Epithelial cell of proximal tubule (primary cell): ENCODE measurements around the gene DCD. TPM values are rescaled to one million over a fixed set of nuclear protein-coding genes. Genes with fewer than 3 reads are reported as not detected.
"Not testable (repeated sequence)": the region's sequence is repeated elsewhere in the genome, so short reads cannot be mapped to it uniquely, and the experiment has no call there.

Source experiments
- DNase-seq: peaks from one replicate; pipeline ENCODE4 v3.0.0-alpha.2; 2011; ENCODE audit warnings: low read depth
- H3K4me3 ChIP-seq: 2 replicates; pipeline ENCODE4 v1.5.1; 2011; ENCODE audit warnings: low read depth, mild to moderate bottlenecking, low read length
- total RNA-seq: library from RNA; depleted of rRNA; stranded (reverse); fragments of >200 nt; gene quantifications from 2 replicates; pipeline ENCODE4 v1.2.3, GENCODE V29; 2015
- TF ChIP-seq, protein P1 (sequence below): conservative IDR thresholded peaks from 2 replicates; pipeline ENCODE4 v1.5.1; 2012; ENCODE audit warnings: low read depth, mild to moderate bottlenecking, low read length

Gene DCD
- total RNA-seq, 1 donor from 2014 or later: not detected

GRCh38 chr12:54654926-54655325, 6.8 kb upstream of the DCD start:
- TF ChIP-seq, protein P1, sequence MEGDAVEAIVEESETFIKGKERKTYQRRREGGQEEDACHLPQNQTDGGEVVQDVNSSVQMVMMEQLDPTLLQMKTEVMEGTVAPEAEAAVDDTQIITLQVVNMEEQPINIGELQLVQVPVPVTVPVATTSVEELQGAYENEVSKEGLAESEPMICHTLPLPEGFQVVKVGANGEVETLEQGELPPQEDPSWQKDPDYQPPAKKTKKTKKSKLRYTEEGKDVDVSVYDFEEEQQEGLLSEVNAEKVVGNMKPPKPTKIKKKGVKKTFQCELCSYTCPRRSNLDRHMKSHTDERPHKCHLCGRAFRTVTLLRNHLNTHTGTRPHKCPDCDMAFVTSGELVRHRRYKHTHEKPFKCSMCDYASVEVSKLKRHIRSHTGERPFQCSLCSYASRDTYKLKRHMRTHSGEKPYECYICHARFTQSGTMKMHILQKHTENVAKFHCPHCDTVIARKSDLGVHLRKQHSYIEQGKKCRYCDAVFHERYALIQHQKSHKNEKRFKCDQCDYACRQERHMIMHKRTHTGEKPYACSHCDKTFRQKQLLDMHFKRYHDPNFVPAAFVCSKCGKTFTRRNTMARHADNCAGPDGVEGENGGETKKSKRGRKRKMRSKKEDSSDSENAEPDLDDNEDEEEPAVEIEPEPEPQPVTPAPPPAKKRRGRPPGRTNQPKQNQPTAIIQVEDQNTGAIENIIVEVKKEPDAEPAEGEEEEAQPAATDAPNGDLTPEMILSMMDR: no peak
- DNase-seq: no peak
- H3K4me3 ChIP-seq: no peak overlapping the region

DNA sequence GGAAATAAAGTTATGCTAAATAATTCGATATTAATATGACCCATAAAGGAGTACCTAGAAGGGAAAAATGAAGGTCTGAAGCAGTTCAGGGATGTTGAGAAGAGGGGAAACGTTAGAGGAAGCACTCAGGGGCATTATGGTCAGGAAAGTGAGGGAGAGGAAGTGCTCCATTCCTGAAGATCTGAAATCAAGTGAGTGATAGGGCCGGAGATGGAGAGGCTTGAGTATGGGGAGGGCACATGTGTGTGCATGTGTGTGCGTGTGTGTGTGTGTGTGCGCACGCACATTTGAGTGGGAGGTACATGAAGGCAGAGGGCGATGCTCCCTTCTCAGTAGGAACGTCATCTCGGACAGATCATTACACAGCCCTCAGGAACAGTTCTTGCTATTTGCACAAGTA, 4.9 kb upstream of the DCD start:
- TF ChIP-seq, protein P1: no peak
- no peak for DNase-seq

DNA sequence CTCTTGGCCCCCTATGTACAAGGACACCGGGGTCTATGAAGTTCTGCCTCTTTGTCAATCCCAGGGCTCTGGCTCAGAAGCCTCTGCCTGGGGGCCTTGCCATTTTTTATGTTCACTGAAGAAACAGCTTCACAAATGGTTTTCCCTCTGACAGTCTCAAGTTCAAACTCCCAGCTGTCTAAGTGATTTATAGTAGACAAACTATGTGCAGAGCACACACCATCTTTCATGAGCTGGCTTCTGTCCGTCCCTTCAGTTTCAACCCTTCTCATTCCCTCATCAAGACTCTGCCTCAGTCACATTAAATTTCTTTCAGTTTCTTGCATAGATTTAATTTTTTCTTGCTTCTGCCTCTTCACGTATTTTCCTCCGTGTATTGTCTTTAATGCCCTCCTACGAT, 2.7 kb upstream of the DCD start:
- no peak overlapping the region for H3K4me3 ChIP-seq
- DNase-seq: no peak
- TF ChIP-seq, protein P1: no peak

More for the DNA sequence above, 4.9 kb upstream of the DCD start:
- no peak overlapping the region for H3K4me3 ChIP-seq

DNA sequence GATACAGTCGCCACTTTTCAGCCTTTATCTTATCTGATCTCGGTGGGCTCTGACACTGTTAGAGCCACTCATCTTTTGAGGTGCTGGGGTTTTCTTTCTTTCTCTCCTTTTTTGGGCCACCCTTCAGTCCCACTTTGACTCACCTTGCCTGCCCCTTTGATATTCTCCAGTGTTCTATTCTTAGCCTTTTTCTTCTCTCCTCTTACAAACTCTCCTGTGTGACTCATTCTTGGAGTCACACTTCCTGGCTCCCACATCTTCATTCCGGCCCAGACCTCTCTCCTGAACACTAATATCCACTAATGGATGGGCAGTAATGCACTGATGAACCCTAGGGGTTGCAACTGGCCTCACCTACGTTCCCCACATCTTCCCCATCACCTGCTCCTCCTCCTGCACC, 2.2 kb upstream of the DCD start:
- DNase-seq: no peak
- no peak overlapping the region for H3K4me3 ChIP-seq
- TF ChIP-seq, protein P1: no peak

GRCh38 chr12:54649825-54650224, 1.7 kb upstream of the DCD start:
- TF ChIP-seq, protein P1: no peak
- no peak for DNase-seq
- H3K4me3 ChIP-seq: no peak overlapping the region

DNA sequence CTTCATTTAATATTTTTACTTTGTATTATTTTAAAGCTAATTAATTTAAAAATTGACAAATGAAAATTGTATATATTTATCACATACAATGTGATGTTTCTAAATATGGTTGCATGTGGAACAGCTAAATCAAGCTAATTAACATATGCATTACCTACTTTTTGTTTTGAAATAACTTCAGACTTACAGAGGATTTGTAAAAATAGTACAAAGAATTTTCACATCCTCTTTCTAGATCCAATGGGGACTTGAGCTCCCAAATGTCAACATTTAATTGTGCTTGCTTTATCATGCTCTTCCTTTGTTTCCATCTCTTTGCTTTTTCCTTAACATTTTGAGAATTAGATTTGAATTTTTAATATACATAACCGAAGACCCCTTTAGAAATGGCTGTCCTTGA, 6.6 kb downstream of the DCD start:
- no peak overlapping the region for H3K4me3 ChIP-seq
- no peak for DNase-seq
- TF ChIP-seq, protein P1: no peak

- TF ChIP-seq, protein P1: no peak
Measured at GRCh38 chr12:54641089-54641488, 7.1 kb downstream of the DCD start.

DNA sequence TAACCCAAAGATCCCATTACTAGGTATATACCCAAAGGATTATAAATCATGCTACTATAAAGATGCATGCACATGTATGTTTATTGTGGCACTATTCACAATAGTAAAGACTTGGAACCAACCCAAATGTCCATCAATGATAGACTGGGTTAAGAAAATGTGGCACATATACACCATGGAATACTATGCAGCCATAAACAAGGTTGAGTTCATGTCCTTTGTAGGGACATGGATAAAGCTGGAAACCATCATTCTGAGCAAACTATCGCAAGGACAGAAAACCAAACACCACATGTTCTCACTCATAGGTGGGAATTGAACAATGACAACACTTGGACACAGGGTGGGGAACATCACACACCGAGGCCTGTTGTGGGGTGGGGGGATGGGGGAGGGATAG, 9.1 kb downstream of the DCD start:
- DNase-seq: not testable (repeated sequence)

More at GRCh38 chr12:54641089-54641488, 7.1 kb downstream of the DCD start:
- no peak overlapping the region for H3K4me3 ChIP-seq
- no peak for DNase-seq

More for the DNA sequence above, 9.1 kb downstream of the DCD start:
- H3K4me3 ChIP-seq: not testable (repeated sequence)
